GM10248 (cell line): ENCODE data around the gene HEPACAM2.

Experiments
- CTCF ChIA-PET: fragments of 300-600 bp; sonication (Branson Sonifier 250); formaldehyde crosslinking; extraction: SDS; loops from one replicate; lab custom pipeline; 2021; ENCODE audit warnings: antibody characterized with exemption; lab: Yijun Ruan, JAX
- POLR2A ChIA-PET: fragments of 350-650 bp; sonication (Branson Sonifier 250); formaldehyde crosslinking; extraction: SDS; loops from one replicate; lab custom pipeline; 2020; ENCODE audit warnings: antibody characterized with exemption; lab: Yijun Ruan, JAX
- DNase-seq: peaks from one replicate; pipeline ENCODE4 v3.0.0; 2012; ENCODE audit errors: extremely low spot score
- CTCF ChIP-seq: IDR thresholded peaks from 2 replicates; pipeline ENCODE4 v1.5.1; 2012; ENCODE audit warnings: mild to moderate bottlenecking, low read depth; ENCODE audit errors: extremely low read depth, missing control alignments, control extremely low read depth

The HEPACAM2 gene

GRCh38 chr7:93140582-93141191 lies 85.6 kb downstream of the HEPACAM2 start:
- DNase-seq = no peak
- POLR2A ChIA-PET = no interaction called here
- CTCF ChIA-PET = no interaction called here
- TF ChIP-seq CTCF = no peak

- ChIA-PET POLR2A (no interaction called here), CTCF (no interaction called here)
- TF ChIP-seq CTCF = no peak
- no peak for DNase-seq
Measured at GRCh38 chr7:93138576-93138975, 87.7 kb downstream of the HEPACAM2 start.
